GM23248 (cell line): ENCODE measurements around the gene ACSF2.

Source experiments
- EZH2 ChIP-seq: fragments of 200-600 bp; sonication (generic); IDR thresholded peaks from 2 replicates; pipeline ENCODE4 v1.6.1; 2018; ENCODE audit warnings: antibody characterized with exemption, mild to moderate bottlenecking; ENCODE audit not compliant: insufficient read depth, poor library complexity, severe bottlenecking
- EZH2phosphoT487 ChIP-seq: fragments of 200-600 bp; sonication (generic); IDR thresholded peaks from 2 replicates; pipeline ENCODE4 v1.6.1; 2018; ENCODE audit warnings: antibody characterized with exemption, moderate library complexity, mild to moderate bottlenecking, low read depth; ENCODE audit not compliant: insufficient read depth

DNA sequence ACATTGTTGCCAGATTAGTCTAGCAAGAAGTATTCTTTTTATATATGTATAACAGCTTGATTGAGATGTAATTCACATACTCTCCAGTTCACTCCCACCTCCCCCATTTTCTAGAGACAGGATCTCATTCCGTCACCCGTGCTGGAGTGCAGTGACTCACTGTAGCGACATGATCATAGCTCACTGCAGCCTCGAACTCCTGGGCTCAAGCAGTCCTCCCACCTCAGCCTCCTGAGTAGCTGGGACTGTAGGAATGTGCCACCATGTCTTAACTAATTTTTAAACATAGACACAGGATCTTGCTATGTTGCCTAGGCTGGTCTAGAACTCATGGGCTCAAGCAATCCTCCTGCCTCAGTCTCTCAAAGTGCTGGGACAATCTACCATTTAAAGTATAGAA, 49.3 kb downstream of the ACSF2 start:
- no peak for TF ChIP-seq EZH2
- TF ChIP-seq EZH2phosphoT487 = no peak
